ENCODE measurements around the gene TMEM258. TPM values are rescaled to one million over a fixed set of nuclear protein-coding genes. Genes with fewer than 3 reads are reported as not detected.

Gene TMEM258
- total and polyA plus RNA-seq, 9 of the 15 experiments (the other 6 are each of a cell fraction or from before 2014, with no cell fraction given) = 97.2 to 856 (median 231) TPM

DNA sequence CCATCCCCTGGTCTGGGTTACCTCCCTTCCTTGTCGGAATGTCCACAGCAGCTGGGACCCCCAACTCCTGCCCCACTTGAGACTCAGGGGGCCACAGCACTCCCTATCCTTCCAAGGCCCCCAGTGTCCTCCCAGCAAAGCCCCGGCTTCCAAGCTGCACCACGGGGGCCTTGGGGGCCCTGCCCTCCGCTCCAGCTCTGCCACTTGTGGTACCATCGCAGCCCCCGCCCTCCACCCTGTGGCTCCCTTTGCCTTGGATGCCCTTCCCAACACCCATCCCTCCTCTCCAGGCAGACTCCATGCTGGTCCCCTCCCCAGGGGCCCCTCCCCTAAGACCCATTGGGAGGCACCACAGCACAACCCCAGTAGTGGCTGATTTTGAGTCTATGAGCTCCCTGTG, 17.3 kb downstream of the TMEM258 start:
- H3K9ac ChIP-seq (ENCODE audit: insufficient read depth in 1 of 2, low read depth in 2 of 2, low read length in 2 of 2) = no peak overlapping the region; a peak in 2 of 4 replicates
- TF ChIP-seq PHF8 (IDR thresholded peaks at IDR 0.05; ENCODE audit: borderline replicate concordance, low read length) = no peak
- TF ChIP-seq ZNF124 (CRISPR knock-in tag; IDR thresholded peaks at IDR 0.05) = no peak
- TF ChIP-seq CLOCK (CRISPR knock-in tag; IDR thresholded peaks at IDR 0.05; ENCODE audit: borderline replicate concordance) = no peak
- no peak for TF ChIP-seq ZNF274 (IDR thresholded peaks at IDR 0.05; ENCODE audit: borderline replicate concordance, low read depth, low read length)
- TF ChIP-seq CBFB (CRISPR knock-in tag; IDR thresholded peaks at IDR 0.05) = no peak
- TF ChIP-seq, protein P1, sequence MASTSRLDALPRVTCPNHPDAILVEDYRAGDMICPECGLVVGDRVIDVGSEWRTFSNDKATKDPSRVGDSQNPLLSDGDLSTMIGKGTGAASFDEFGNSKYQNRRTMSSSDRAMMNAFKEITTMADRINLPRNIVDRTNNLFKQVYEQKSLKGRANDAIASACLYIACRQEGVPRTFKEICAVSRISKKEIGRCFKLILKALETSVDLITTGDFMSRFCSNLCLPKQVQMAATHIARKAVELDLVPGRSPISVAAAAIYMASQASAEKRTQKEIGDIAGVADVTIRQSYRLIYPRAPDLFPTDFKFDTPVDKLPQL (IDR thresholded peaks at IDR 0.05; ENCODE audit: extremely low read depth, insufficient read length) = no peak
- TF ChIP-seq ZBTB7A (IDR thresholded peaks at IDR 0.05; ENCODE audit: borderline replicate concordance, control insufficient read depth, low read depth, low read length) = no peak
- no peak for TF ChIP-seq ZBTB17 (CRISPR knock-in tag; IDR thresholded peaks at IDR 0.05)
- TF ChIP-seq, protein P2, sequence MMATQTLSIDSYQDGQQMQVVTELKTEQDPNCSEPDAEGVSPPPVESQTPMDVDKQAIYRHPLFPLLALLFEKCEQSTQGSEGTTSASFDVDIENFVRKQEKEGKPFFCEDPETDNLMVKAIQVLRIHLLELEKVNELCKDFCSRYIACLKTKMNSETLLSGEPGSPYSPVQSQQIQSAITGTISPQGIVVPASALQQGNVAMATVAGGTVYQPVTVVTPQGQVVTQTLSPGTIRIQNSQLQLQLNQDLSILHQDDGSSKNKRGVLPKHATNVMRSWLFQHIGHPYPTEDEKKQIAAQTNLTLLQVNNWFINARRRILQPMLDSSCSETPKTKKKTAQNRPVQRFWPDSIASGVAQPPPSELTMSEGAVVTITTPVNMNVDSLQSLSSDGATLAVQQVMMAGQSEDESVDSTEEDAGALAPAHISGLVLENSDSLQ (IDR thresholded peaks at IDR 0.05) = no peak
- TF ChIP-seq FOXK1 (CRISPR knock-in tag; IDR thresholded peaks at IDR 0.05; ENCODE audit: borderline replicate concordance) = no peak
- no peak for TF ChIP-seq IRF2 (CRISPR knock-in tag; IDR thresholded peaks at IDR 0.05)
- TF ChIP-seq TSC22D4 (tag; IDR thresholded peaks at IDR 0.05) = no peak
- TF ChIP-seq SRSF1 (IDR thresholded peaks at IDR 0.05; ENCODE audit: low read depth, low read length) = no peak

More for the DNA sequence above, 17.3 kb downstream of the TMEM258 start:
- in situ Hi-C loops (cut with MboI) (no loop called here), intact Hi-C loops (cut with micrococcal nuclease) (no loop called here)
- no peak overlapping the region for H3K27ac ChIP-seq (ENCODE audit: extremely low read depth, low read depth, low read length)
- ATAC-seq (no peak), DNase-seq (ENCODE audit: extremely low read depth in 1 of 4, low spot score in 3 of 4) (no peak), FAIRE-seq (no peak)
- H2AFZ ChIP-seq (ENCODE audit: low read depth, low read length) = no peak overlapping the region
- BruUV-seq (replicated peaks) = no TSS peak
- H3K4me3 ChIP-seq = no peak overlapping the region
- H3K4me1 ChIP-seq (replicated peaks in 1 of 2; ENCODE audit: control insufficient read depth in 2 of 2, insufficient read depth in 2 of 2, low read length in 2 of 2) = peaks cover 0 to 63% of the 10 kb centered on the region in 2 experiments; a peak in 2 of 5 replicates
- no peaks in the 10 kb centered on the region for H3K9me3 ChIP-seq (replicated peaks; ENCODE audit: control insufficient read depth, insufficient read depth, low read depth, low read length)
- H3K9me1 ChIP-seq (ENCODE audit: control insufficient read depth, insufficient read depth, low read length) = no peaks in the 10 kb centered on the region
- H3K79me2 ChIP-seq (ENCODE audit: control insufficient read depth, insufficient read depth, low read length) = no peaks in the 10 kb centered on the region
- 81% methylated on average over 5 of the region's 6 CpGs for WGBS (ENCODE audit: insufficient coverage, low coverage, missing lambda C conversion rate)
- no peaks in the 10 kb centered on the region for H4K20me1 ChIP-seq (replicated peaks; ENCODE audit: control insufficient read depth, insufficient read depth, low read length)
- peaks cover 20% of the 10 kb centered on the region; the same call in 2 of the 3 replicates for H3K36me3 ChIP-seq (ENCODE audit: control insufficient read depth, insufficient read depth, low read length)
- POLR2A ChIA-PET = interaction anchor here (0.7 to 1.6 kb wide), 4 partner anchors 8 to 25 kb away, joined by 3 to 4 read pairs (median 3); no protein-coding TSS in a partner anchor
- CTCF ChIA-PET (ENCODE audit: low intra/inter-chr PET ratio) = no interaction called here
- no peaks in the 10 kb centered on the region for H3K27me3 ChIP-seq (ENCODE audit: control insufficient read depth in 2 of 2, insufficient read depth in 2 of 2, low read length in 2 of 2)
- H3K4me2 ChIP-seq (ENCODE audit: insufficient read depth, low read length) = no peak overlapping the region

All from K562 (cell line).